GM19035 (cell line): ENCODE measurements around the gene TMEM179.

Source experiments
- ATAC-seq: cut with Tn5 transposase; IDR thresholded peaks from one replicate; pipeline ENCODE4 v1.9.1; 2021; ENCODE audit not compliant: unreplicated experiment

TMEM179 gene

GRCh38 chr14:104600141-104600643 lies 4.4 kb downstream of the TMEM179 start:
- ATAC-seq, result no peak

GRCh38 chr14:104599446-104599845 lies 5.1 kb downstream of the TMEM179 start:
- no peak for ATAC-seq

- ATAC-seq, result no peak
Observed at GRCh38 chr14:104598910-104599273, 5.7 kb downstream of the TMEM179 start.

- no peak for ATAC-seq
Observed at GRCh38 chr14:104598039-104598909, 6.3 kb downstream of the TMEM179 start.

GRCh38 chr14:104597576-104597975 lies 7.0 kb downstream of the TMEM179 start:
- ATAC-seq, result no peak

GRCh38 chr14:104596927-104597351 lies 7.6 kb downstream of the TMEM179 start:
- no peak for ATAC-seq

GRCh38 chr14:104596451-104596918 lies 8.1 kb downstream of the TMEM179 start:
- no peak for ATAC-seq

GRCh38 chr14:104595911-104596450 lies 8.6 kb downstream of the TMEM179 start:
- no peak for ATAC-seq

GRCh38 chr14:104595116-104595675 lies 9.4 kb downstream of the TMEM179 start:
- ATAC-seq, result no peak

GRCh38 chr14:104594310-104595046 lies 10.1 kb downstream of the TMEM179 start:
- ATAC-seq, result no peak

- no peak for ATAC-seq
Observed at GRCh38 chr14:104593710-104594136, 10.8 kb downstream of the TMEM179 start.

- no peak for ATAC-seq
Observed at GRCh38 chr14:104593241-104593701, 11.3 kb downstream of the TMEM179 start.

- ATAC-seq, result no peak
Observed at GRCh38 chr14:104592785-104593184, 11.8 kb downstream of the TMEM179 start.

GRCh38 chr14:104592292-104592672 lies 12.3 kb downstream of the TMEM179 start:
- ATAC-seq, result no peak

- ATAC-seq, result no peak
Observed at GRCh38 chr14:104591506-104592291, 12.9 kb downstream of the TMEM179 start.

- ATAC-seq, result no peak
Observed at GRCh38 chr14:104591031-104591430, 13.5 kb downstream of the TMEM179 start.

- no peak for ATAC-seq
Observed at GRCh38 chr14:104590240-104590965, 14.2 kb downstream of the TMEM179 start.

- ATAC-seq, result no peak
Observed at GRCh38 chr14:104589338-104590195, 15.0 kb downstream of the TMEM179 start.
